NOMO-1 treated with dmso at 0.1 percent for 144 hours (cell line): ENCODE measurements around the gene ADAMTS2.

Experiments
- DNase-seq: peaks from one replicate; lab custom pipeline; 2025; ENCODE audit not compliant: unreplicated experiment; lab: John Stamatoyannopoulos, UW

The ADAMTS2 gene

DNA sequence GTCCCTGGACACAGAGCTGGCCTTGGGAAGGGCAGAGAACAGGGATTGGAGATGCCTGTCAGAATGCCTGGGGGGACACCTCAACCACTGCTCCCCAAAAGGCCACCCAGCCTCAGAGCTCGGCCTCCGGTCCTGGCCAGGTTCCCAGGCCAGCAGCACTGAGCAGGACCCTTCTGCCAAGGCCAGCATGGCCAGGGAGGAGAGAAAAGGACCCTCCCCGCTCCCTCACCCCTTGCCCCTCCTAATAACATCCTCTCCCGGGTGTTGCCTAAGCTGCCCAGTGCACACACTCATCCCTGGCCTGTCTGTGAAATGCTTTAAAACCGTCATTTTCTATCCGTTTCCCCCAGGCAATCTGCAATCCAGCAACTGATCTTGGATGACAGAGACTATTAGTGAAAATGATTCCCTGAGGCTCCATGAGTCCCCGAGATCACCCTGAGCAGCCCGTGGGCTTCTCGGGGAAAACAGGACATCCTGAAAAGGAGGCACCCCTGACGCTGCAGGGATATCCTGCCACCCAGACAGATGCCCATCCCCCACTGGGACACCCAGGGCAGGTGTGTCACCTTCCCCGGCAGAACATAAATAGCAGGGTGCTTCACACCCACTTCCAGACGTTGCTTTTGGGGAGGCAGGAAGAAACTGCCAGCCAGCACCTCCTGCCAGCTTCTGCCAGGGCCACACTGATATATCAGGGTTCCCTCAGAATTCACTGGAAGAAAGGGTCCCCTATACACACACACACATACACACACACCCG, 75.3 kb downstream of the ADAMTS2 start:
- no peak for DNase-seq

DNA sequence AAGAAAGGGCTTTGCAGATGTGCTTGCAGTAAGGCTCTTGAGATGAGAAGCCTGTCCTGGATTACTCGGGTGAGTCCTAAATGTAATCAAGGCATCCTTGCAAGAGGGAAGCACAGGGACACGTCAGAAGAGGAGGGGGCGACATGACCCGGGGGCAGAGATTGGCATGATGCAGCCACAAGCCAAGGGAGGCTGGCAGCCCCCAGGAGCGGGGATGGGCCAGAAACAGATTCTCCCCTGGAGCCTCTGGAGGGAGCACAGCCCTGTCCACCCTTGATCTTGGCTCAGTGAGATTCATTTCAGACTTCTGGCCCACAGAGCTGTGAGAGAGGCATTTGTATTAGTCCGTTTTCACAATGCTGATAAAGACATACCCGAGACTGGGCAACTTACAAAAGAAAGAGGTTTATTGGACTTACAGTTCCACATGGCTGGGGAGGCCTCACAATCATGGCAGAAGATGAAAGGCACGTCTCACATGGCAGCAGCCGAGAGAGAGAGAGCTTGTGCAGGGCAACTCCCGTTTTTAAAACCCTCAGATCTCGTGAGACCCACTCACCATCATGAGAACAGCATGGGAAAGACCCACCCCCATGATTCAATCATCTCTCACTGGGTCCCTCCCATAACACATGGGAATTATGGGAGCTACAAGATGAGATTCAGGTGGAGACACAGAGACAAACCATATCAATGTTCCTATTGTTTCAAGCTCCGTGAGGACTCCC, 76.1 kb downstream of the ADAMTS2 start:
- no peak for DNase-seq

DNA sequence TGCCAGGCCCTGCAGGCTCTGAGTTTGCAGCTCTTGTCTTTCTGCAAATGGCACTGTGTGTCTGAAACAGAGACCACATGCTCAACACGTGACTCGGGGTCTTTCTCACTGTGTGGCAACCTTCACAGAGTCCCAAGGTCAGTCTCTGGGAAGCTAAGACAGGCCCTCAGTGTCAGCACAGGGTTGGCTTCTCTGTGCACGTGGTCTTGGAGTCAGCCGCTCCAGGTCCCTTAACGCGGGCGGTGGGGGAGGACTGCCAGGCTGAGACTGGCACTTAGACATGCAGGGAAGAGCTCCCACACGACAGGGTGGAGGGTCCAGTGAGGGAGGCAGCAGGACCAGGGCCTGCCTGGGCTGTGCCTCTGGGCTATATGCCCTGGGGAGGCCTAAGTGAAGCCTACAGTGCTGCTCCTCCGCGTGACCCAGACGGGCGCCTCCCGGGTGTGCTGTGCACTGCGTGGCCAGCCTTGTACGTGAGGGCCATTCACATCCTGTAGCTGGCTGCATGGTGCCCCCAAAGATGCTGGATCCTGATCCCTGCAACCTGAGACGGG, 76.8 kb downstream of the ADAMTS2 start:
- no peak for DNase-seq

DNA sequence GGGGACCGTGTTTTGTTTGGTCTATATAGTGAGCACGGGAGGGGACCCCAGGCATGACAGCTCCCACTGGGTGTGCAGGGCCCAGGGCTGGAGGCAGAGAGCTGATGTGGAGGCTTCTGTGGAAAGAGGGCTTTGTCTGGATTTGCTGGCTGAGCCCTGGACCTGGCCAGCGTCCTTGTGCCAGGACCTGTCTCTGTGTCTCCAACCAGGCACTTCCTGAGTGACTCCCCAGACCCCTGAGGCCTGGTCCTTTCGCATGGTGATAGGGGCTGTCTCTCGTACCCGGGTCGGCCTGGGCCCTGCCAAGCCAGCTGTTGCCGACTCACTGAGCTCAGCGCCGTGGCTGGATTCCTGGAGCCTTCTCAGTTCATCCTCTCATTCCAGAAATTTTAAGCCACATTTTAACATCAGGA, 77.6 kb downstream of the ADAMTS2 start:
- DNase-seq = no peak

DNA sequence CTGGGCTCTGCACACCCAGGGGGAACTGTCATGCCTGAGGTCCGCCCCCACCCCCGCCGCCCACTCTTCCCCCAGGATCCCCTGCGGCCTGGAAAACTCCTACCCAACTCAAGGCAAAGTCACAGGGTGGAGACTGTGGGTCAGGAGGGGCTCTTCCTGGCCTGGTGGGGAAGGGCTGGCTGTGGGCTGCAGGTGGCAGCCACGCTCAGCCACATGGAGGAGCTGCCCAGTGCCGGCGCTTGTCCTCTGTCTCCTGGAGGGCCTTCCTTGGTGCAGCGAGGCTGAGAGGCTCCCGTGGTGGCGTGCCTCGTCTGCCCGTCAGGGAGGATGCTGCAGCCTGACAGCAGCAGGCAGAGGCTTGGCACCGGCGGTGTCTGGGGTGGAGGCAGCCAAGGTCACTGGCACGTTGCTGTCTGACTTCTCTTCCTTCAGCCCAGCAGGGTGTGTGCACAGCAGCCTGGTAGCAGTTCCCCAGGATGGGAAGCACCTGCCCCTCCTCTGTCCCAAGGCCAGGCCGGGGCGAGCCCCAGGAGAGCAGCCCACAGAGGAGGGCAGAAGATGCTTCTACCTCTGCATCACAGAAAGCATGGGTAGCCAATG, 78.1 kb downstream of the ADAMTS2 start:
- no peak for DNase-seq

DNA sequence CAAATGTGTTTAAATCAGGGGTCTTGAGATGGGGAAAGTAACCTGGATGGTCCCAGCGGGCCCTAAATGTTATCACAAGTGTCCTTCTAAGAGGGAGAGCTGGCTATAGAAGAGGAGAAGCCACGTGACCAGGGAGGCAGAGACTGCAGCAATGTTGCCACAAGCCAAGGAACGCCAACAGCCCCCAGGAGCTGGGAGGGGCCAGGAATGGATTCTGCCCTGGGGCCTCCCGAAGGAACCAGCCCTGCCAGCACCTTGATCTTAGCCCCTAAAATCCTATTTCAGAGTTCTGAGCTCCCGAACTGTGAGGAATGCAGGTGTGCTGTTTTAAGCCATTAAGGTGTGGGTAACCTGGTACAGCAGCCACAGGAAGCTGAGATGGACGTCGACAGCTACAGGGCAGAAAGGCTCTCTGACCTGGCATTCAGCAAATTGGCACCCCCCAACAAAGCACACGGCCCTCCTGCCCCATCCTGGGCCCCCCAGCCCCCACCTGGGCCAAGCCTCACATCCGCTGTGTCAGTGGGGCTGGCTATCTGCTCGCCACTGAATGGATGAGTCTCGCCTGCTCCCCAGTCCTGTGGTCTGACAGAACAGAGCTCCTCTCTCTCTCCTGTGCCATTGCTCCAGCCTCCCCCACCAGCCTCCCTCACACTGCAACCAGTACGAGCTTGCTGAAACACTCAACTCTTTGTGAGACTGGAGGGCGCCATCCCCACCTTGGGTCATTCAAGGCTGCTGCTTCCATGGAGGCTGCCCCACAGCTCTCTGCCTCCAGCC, 78.8 kb downstream of the ADAMTS2 start:
- DNase-seq = no peak

DNA sequence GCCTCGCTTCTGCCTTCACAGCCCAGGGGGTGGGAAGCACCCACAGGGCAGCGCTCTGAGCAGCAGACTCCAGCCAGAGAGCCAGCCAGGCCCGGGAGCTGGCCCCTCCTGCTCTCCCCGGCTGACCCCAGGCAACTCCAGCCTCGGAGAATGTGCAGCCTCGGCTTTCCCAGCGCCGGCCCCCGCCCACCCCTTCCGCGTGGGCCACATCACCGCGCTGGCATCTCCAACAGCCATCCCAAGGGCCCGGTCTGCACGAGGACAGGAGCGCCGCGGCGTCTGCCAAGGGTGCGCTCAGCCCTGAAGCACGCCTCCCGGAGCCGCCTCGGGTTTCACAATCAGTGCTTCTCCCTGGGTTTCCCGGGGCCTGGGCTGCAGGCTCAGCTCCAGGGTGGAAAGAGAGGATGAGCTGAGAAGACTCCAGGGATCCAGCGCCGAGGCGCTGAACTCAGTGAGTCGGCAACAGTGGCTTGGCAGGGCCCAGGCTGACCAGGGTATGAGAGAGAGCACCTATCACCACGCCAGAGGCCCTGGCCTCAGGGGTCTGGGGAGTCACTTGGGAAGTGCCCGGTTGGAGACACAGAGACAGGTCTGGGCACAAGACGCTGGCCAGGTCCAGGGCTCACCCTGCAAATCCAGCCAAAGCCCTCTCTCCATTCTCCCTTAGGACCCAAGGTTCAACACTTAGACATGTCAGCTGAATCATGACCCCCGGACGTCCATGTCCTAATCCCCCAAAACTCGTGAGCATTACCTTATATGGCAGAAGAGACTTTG, 79.6 kb downstream of the ADAMTS2 start:
- DNase-seq = no peak

DNA sequence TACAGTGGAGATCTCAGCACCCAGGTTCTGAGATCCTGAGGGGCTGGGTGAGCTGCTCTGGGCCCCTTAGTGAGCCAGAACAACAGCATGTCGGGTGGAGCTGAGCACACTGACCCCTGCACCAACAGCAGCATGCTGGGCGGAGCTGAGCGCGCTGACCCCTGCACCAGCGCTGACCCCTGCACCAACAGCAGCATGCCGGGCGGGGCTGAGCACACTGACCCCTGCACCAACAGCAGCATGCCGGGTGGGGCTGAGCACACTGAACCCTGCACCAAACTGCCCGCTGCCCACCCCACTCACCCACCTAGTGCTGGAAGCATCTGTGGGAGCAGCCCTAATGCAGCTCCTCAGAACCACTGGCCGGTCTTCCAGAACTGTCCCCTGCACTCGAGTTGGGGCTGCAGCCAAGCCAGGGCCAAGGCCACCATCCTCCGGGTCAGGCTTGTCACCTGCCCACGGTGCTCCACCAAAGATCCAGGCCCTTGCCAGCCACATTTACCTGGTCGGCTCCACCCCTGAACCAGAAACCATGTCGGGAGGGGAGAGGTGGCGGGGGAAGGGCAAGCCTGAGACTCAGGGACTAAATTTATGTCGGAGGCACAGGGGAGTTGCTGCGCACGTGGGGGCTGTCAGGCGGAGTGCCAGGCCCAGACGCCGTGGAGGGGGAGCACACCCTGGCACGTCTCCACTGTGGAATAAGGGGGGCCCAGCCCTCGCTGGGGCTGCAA, 80.3 kb downstream of the ADAMTS2 start:
- DNase-seq = no peak

DNA sequence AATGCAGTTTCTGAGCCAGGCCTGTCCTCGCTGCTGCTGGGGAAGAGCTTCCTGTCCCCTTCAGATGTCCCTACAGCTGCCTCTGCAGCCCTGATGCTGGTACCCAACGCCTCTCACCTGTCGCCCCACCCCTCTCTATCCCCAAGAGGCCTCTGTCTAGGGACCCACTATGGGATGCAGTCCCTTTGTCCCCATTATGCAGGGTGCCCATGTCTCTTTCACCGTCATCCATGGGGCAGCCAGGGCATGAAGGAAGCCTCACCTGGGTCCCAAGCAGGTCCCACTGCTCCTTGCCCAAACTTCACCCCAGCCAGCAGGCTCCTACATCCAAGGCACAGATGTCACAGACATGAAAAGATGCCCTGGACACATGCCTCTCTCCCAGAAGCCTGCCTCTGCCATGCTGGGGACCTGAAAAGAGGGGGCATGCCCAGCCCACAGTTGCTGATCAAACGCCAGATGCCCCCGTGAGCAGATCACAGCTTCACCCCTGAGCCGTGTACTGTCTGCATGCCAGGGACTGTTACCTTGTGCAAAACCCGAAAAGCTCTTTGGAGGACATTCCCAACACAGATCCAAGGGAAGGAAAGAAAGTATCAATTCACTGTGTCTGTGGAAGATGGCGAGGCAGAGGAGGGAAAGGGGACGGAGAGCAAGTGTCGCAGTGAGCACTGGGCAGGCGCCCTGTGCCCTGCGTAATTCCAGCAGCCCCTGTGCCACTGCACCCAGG, 81.0 kb downstream of the ADAMTS2 start:
- DNase-seq = no peak

DNA sequence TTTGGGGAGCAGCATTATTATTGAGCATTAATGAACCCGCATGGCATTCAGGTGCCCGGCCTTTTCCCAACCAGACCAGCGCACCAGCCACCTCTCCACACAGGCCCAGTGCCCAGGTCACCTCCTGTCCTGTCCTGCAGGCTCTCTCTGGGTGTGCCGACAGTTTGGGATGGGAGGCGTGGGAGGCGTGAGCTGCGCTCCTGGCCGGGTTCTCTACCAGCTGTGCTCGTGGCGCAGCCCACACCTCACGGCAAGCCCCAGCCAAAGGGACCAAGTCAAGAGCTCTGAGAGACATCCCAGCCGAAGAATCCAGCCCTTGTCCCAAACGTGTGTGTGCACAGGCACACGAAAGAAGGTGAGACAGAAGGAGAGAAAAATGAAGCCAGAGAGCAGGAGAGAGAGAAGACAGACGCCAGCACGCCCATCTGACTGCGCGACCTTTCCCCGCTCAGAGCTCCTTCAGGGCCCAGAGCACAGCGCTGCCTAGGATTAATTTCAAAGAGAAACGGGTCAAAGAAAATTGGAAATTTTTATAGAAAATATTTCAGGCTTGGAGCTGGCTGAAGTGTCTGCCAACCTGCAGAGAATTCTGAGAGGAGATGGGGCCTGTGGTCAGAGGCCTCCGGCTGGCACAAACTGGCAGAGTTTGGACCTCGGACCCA, 81.7 kb downstream of the ADAMTS2 start:
- no peak for DNase-seq

DNA sequence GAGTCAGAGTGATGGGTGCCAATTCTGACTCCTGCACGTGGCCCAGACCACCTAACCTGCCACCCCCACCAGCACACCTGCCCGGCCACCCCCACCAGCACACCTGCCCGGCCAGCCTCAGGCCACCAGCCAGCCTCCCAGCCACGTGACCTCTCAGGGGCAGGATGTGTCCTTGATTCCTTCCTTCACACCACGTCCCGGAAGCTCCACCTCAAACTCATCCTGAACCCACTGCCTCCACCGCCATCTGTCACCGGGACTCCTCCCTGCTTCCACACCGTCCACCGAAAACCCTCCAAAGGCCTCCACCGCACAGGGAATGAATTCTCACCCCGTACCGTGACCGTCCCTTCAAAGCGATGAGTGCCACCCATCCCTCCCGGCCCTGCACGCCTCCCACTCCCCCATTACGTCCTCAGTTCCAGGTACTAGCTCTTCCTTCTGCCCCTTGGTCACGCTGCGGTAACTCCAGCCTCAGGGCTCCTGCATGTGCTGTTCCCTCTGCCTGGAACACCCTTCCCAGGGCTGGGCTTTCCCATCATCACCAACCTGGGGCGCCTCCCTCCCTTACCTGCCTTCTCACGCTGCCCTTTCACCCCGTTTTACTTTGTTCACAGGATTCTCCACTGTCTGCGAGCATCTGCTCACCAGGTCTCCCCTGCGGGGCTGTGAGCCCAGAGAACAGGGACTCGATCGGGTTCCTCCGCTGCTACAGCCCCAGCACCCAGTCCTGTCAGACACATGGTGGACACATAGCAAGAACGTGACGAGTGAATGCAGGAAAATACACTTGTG, 82.9 kb downstream of the ADAMTS2 start:
- DNase-seq = no peak

DNA sequence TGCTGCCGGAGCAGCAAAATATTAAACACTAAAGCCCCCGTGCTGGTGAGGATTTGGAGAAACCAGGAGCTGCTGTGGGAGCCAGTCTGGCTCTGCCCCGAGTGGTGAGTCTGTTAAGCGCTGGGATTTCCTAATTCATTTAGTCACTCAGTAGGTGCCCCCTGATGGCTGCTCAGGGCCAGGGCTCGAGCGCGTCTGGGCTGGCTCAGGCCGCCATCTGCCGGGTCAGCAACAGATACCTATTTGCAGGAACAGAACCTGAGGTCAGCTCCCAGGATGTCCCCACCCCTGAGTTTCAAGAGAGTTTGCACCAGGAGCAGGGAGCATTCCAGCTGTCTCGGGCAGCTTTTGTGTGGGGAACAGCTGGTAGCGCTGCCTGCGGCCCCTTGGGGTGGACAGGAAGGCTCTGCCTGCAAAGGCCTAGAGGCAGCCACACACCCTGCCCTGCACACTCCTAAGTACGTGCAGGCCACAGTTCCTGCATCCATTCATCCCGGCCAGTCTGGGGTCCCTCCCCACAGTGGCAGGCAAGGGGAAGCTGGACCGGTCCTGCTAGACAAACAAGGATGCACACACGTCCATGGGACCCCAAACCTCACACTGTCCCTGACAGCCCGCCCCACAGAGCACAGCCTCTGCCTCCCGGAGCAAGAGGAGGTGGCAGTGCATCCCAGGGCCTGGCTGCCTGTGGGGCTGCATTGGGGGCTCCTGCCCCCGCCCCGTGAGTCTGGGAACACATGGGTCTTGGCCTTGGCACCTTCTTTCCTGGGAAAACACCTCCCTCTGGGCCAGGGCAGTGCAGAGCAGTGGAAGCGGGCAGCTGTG, 83.7 kb downstream of the ADAMTS2 start:
- no peak for DNase-seq

DNA sequence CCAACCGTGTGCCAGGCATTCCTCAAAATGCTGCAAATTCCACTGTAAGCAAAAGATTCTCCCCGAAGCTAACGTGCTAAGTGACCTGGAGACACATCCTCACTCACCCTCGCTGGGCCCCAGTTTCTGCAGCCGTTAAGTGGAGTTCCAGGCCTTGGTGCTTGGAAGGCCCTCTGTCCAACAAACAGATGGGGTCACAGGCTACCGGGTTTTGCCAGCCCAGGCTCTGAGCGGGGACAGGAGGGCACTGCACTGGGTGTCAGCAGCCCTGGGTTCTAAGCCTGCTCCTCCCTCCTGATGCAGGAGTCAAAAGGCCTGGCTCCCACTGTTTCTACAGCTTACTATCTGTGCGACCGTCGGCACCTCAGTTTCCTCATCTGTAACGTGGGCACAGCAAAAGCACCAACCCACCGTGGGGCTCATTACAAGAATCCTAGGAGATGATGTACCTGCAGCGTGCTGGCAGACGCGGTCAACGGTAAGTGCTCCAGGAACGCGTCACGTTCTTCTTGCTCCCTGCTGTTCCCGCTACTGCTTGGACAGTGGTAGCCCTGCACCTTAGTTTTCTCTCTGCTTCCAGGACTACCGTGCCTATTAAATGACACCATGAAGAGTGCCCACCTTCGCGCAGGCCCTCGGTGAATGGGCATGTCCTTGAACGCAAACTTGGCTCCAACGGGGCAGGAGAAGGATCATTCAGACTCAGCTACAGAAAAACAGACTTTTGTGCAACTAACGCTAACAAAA, 84.8 kb downstream of the ADAMTS2 start:
- DNase-seq = no peak

DNA sequence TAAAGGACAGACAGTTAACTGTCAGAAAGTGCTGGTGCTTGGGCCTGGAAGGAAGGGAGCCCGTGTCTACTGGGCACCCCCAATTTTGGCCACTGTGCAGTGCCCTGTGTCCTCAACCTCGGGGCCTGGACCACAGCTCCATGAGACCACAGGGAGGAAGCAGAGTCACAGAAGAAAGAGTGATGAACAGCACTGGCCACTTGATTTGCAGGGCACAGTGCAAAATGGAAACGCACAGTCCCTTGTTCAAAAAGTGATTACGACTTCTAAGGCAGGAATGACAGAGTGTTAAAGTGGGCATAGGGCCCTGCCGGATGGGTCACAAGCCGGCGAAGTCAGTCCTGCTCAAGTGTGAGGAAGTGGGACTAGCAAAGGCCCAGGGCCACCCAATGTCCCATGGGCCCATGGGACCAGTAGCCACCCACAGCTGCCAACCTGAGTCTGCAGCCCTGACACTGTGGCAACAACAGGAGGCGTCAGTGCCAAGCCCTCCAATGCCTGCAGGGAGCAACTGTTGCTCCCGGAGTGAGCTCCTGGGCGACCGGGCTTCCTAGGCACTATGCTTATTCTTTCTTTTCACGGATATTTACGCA, 85.4 kb downstream of the ADAMTS2 start:
- DNase-seq = no peak

DNA sequence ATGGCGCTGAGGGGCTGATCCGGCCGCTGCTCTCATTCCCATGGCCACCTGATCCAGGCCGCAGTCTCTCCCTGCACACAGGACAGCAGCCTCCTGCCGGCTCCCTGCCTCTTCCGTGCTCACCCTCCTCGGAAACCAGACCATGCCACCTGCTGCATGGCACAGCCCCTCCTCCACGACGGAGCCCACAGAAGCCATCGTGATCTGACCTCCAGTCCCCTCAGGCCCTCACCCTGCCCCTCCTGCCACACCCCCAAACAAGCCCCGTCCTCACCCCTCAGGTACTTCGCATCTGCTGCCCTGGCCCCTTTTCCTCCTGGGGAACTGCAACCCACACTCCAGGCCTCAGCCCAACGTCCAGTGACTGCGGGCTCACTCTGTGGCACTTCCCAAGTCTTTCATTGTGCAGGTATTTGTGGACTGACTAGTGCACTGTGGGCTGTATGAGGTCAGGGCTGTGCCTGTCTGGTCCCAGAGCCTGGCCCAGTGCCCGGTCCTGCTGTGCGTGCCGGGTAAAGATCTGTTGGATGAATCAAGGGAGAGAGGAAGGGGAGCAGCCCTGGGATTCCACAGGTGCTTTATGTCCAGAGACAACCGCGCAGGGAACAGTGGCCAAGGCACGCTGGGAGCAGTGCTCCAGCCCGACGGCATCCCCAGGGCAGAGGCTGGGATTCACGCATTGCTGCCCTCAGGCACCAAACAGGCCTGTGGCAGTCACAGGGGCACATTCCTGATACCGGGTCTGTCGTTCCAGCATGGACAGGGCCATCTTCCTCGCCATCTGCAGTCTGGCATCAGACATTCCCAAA, 86.1 kb downstream of the ADAMTS2 start:
- no peak for DNase-seq
